Activated naive CD8-positive, alpha-beta T cell treated with anti-CD3 and anti-CD28 coated beads for 36 hours (primary cell): ENCODE measurements around the gene CCDC92B. TPM values are rescaled to one million over a fixed set of nuclear protein-coding genes. Genes with fewer than 3 reads are reported as not detected.
"Not testable (repeated sequence)": the region's sequence is repeated elsewhere in the genome, so short reads cannot be mapped to it uniquely, and the experiment has no call there.

ENCODE experiments used
- DNase-seq: peaks from one replicate; pipeline ENCODE4 v3.0.0; 2021
- H3K27ac Mint-ChIP-seq: one replicate; pipeline ENCODE4 v1.8.0; 2022; ENCODE audit warnings: mild to moderate bottlenecking, moderate library complexity, mixed read lengths
- H3K27me3 Mint-ChIP-seq: one replicate; pipeline ENCODE4 v1.8.0; 2022; ENCODE audit warnings: mild to moderate bottlenecking, mixed read lengths
- H3K36me3 Mint-ChIP-seq: one replicate; pipeline ENCODE4 v1.8.0; 2021; ENCODE audit warnings: mild to moderate bottlenecking, mixed read lengths
- H3K4me1 Mint-ChIP-seq: one replicate; pipeline ENCODE4 v1.8.0; 2021; ENCODE audit warnings: mixed read lengths
- H3K4me3 Mint-ChIP-seq: one replicate; pipeline ENCODE4 v1.8.0; 2022; ENCODE audit warnings: mild to moderate bottlenecking, moderate library complexity, mixed read lengths
- H3K9me3 Mint-ChIP-seq: one replicate; pipeline ENCODE4 v1.8.0; 2022; ENCODE audit warnings: mixed read lengths
- total RNA-seq, 2 experiments: library from RNA; stranded (reverse); gene quantifications; one replicate each; pipeline ENCODE4 v1.2.3, GENCODE V29; 2021

The CCDC92B gene
- total RNA-seq, 2 experiments from 2014 or later = not detected

- peaks cover 2% of the 10 kb centered on the region for H3K4me1 Mint-ChIP-seq
- no peak for DNase-seq
- H3K36me3 Mint-ChIP-seq = no peaks in the 10 kb centered on the region
- no peak overlapping the region for H3K4me3 Mint-ChIP-seq
- no peak overlapping the region for H3K27ac Mint-ChIP-seq
- no peaks in the 10 kb centered on the region for H3K9me3 Mint-ChIP-seq
- peaks cover 26% of the 10 kb centered on the region for H3K27me3 Mint-ChIP-seq
Observed at GRCh38 chr17:2783310-2784030, 34.0 kb upstream of the CCDC92B start.

GRCh38 chr17:2782055-2782454 lies 32.6 kb upstream of the CCDC92B start:
- Mint-ChIP-seq H3K27me3 (peaks cover 27% of the 10 kb centered on the region), H3K36me3 (no peaks in the 10 kb centered on the region), H3K27ac (no peak overlapping the region), H3K4me1 (peaks cover 2% of the 10 kb centered on the region), H3K4me3 (no peak overlapping the region), H3K9me3 (no peaks in the 10 kb centered on the region)
- DNase-seq = no peak

- H3K4me1 Mint-ChIP-seq, H3K4me3 Mint-ChIP-seq, H3K9me3 Mint-ChIP-seq: not testable (repeated sequence)
Observed at GRCh38 chr17:2781598-2781997, 32.1 kb upstream of the CCDC92B start.

GRCh38 chr17:2780931-2781454 lies 31.5 kb upstream of the CCDC92B start:
- Mint-ChIP-seq H3K4me3 (no peak overlapping the region), H3K27ac (no peak overlapping the region), H3K9me3 (no peaks in the 10 kb centered on the region), H3K4me1 (peaks cover 4% of the 10 kb centered on the region), H3K36me3 (no peaks in the 10 kb centered on the region), H3K27me3 (peaks cover 34% of the 10 kb centered on the region)
- no peak for DNase-seq

More at GRCh38 chr17:2781598-2781997, 32.1 kb upstream of the CCDC92B start:
- H3K27ac Mint-ChIP-seq, H3K36me3 Mint-ChIP-seq, DNase-seq: not testable (repeated sequence)
- H3K27me3 Mint-ChIP-seq = peaks cover 32% of the 10 kb centered on the region

GRCh38 chr17:2780256-2780655 lies 30.8 kb upstream of the CCDC92B start:
- no peaks in the 10 kb centered on the region for H3K36me3 Mint-ChIP-seq
- DNase-seq = no peak
- no peaks in the 10 kb centered on the region for H3K9me3 Mint-ChIP-seq
- H3K4me1 Mint-ChIP-seq = peaks cover 4% of the 10 kb centered on the region
- no peak overlapping the region for H3K27ac Mint-ChIP-seq
- no peak overlapping the region for H3K4me3 Mint-ChIP-seq
- H3K27me3 Mint-ChIP-seq = peaks cover 42% of the 10 kb centered on the region

GRCh38 chr17:2779545-2779944 lies 30.1 kb upstream of the CCDC92B start:
- Mint-ChIP-seq H3K27ac (no peak overlapping the region), H3K9me3 (no peaks in the 10 kb centered on the region), H3K27me3 (peaks cover 49% of the 10 kb centered on the region), H3K36me3 (no peaks in the 10 kb centered on the region), H3K4me3 (no peak overlapping the region), H3K4me1 (peaks cover 4% of the 10 kb centered on the region)
- no peak for DNase-seq

- Mint-ChIP-seq H3K27me3 (peaks cover 57% of the 10 kb centered on the region), H3K4me1 (peaks cover 4% of the 10 kb centered on the region), H3K27ac (no peak overlapping the region), H3K9me3 (no peaks in the 10 kb centered on the region), H3K4me3 (no peak overlapping the region), H3K36me3 (no peaks in the 10 kb centered on the region)
- DNase-seq = no peak
Observed at GRCh38 chr17:2778489-2778888, 29.0 kb upstream of the CCDC92B start.

GRCh38 chr17:2777242-2777867 lies 27.9 kb upstream of the CCDC92B start:
- Mint-ChIP-seq H3K27me3 (peaks cover 67% of the 10 kb centered on the region), H3K27ac (no peak overlapping the region), H3K4me1 (peaks cover 4% of the 10 kb centered on the region), H3K9me3 (no peaks in the 10 kb centered on the region), H3K36me3 (no peaks in the 10 kb centered on the region), H3K4me3 (peak overlapping the region; percentile 25)
- DNase-seq = no peak

GRCh38 chr17:2776589-2777241 lies 27.3 kb upstream of the CCDC92B start:
- DNase-seq = peak; percentile 24
- peaks cover 4% of the 10 kb centered on the region for H3K4me1 Mint-ChIP-seq

GRCh38 chr17:2775206-2775605 lies 25.8 kb upstream of the CCDC92B start:
- Mint-ChIP-seq H3K4me3 (no peak overlapping the region), H3K27ac (no peak overlapping the region), H3K9me3 (no peaks in the 10 kb centered on the region), H3K4me1 (peaks cover 4% of the 10 kb centered on the region), H3K36me3 (no peaks in the 10 kb centered on the region), H3K27me3 (peaks cover 70% of the 10 kb centered on the region)
- DNase-seq = no peak

More at GRCh38 chr17:2776589-2777241, 27.3 kb upstream of the CCDC92B start:
- Mint-ChIP-seq H3K27me3 (peaks cover 67% of the 10 kb centered on the region), H3K4me3 (peak overlapping the region; percentile 25), H3K27ac (no peak overlapping the region), H3K36me3 (no peaks in the 10 kb centered on the region), H3K9me3 (no peaks in the 10 kb centered on the region)

GRCh38 chr17:2770129-2770528 lies 20.7 kb upstream of the CCDC92B start:
- DNase-seq = no peak
- no peak overlapping the region for H3K4me3 Mint-ChIP-seq
- no peaks in the 10 kb centered on the region for H3K4me1 Mint-ChIP-seq
- peaks cover 42% of the 10 kb centered on the region for H3K27me3 Mint-ChIP-seq
- no peaks in the 10 kb centered on the region for H3K9me3 Mint-ChIP-seq
- H3K36me3 Mint-ChIP-seq = no peaks in the 10 kb centered on the region
- H3K27ac Mint-ChIP-seq = no peak overlapping the region

- Mint-ChIP-seq H3K27ac (no peak overlapping the region), H3K4me1 (no peaks in the 10 kb centered on the region), H3K27me3 (peaks cover 80% of the 10 kb centered on the region), H3K4me3 (no peak overlapping the region), H3K9me3 (no peaks in the 10 kb centered on the region), H3K36me3 (no peaks in the 10 kb centered on the region)
- no peak for DNase-seq
Observed at GRCh38 chr17:2758870-2759269, 9.4 kb upstream of the CCDC92B start.

GRCh38 chr17:2755891-2756724 lies 6.7 kb upstream of the CCDC92B start:
- Mint-ChIP-seq H3K9me3 (no peaks in the 10 kb centered on the region), H3K4me3 (peak overlapping the region; percentile 42), H3K27ac (no peak overlapping the region), H3K27me3 (peaks cover 85% of the 10 kb centered on the region), H3K36me3 (no peaks in the 10 kb centered on the region), H3K4me1 (no peaks in the 10 kb centered on the region)
- no peak for DNase-seq

- no peak for DNase-seq
- Mint-ChIP-seq H3K9me3 (no peaks in the 10 kb centered on the region), H3K27ac (no peak overlapping the region), H3K4me1 (no peaks in the 10 kb centered on the region), H3K36me3 (no peaks in the 10 kb centered on the region), H3K27me3 (peaks cover 78% of the 10 kb centered on the region), H3K4me3 (no peak overlapping the region)
Observed at GRCh38 chr17:2751491-2751890, 2.0 kb upstream of the CCDC92B start.

GRCh38 chr17:2750721-2751120 lies 1.3 kb upstream of the CCDC92B start:
- peaks cover 1% of the 10 kb centered on the region for H3K36me3 Mint-ChIP-seq
- no peak overlapping the region for H3K27ac Mint-ChIP-seq
- H3K27me3 Mint-ChIP-seq = peaks cover 74% of the 10 kb centered on the region
- DNase-seq = no peak
- no peaks in the 10 kb centered on the region for H3K4me1 Mint-ChIP-seq
- no peaks in the 10 kb centered on the region for H3K9me3 Mint-ChIP-seq
- H3K4me3 Mint-ChIP-seq = no peak overlapping the region
